Mammary epithelial cell (primary cell): ENCODE measurements around the gene SCGN.

ENCODE experiments used
- CTCF ChIP-seq, 2 donors: IDR thresholded peaks in 1 of 2; conservative IDR thresholded peaks in 1 of 2; 2 replicates each; pipeline ENCODE4 v1.5.1; 2011 to 2012; ENCODE audit warnings: inconsistent platforms in 2 of 2, low read length in 2 of 2, mild to moderate bottlenecking in 2 of 2, control low read depth in 1 of 2, low read depth in 1 of 2; ENCODE audit not compliant: insufficient read depth in 1 of 2; ENCODE audit errors: extremely low read depth in 1 of 2
- EZH2 ChIP-seq: IDR thresholded peaks from 2 replicates; pipeline ENCODE4 v1.6.1; 2012; ENCODE audit warnings: low read length, inconsistent platforms, borderline replicate concordance

GRCh38 chr6:25748049-25748448 is 96.0 kb downstream of the SCGN start:
- TF ChIP-seq CTCF (conservative IDR thresholded peaks at IDR 0.05 in 1 of 2, IDR thresholded peaks at IDR 0.05 in 1 of 2; ENCODE audit: extremely low read depth in 1 of 2, insufficient read depth in 1 of 2, low read depth in 1 of 2, low read length in 2 of 2) (no peak), EZH2 (no peak)
